HTERT RPE-1 (cell line): ENCODE results near the gene IBTK.

Experiments
- in situ Hi-C: fragments of 300-500 bp; cut with MboI; formaldehyde crosslinking; loops from 4 replicates; pipeline ENCODE4 v1.14.3; 2020; ENCODE audit warnings: low sequenced_read_pairs

Gene IBTK

GRCh38 chr6:82123632-82124031 lies 123.9 kb downstream of the IBTK start:
- in situ Hi-C loops, result no loop called here
